B cell (primary cell): ENCODE data around the gene PLD3.
"Not testable (repeated sequence)": the region's sequence is repeated elsewhere in the genome, so short reads cannot be mapped to it uniquely, and the experiment has no call there.

ENCODE experiments used
- CTCF ChIP-seq: fragments of 200-600 bp; IDR thresholded peaks from one replicate; pipeline ENCODE4 v1.8.0; 2022; ENCODE audit warnings: antibody characterized with exemption, mild to moderate bottlenecking
- EZH2 ChIP-seq: IDR thresholded peaks from 2 replicates; pipeline ENCODE4 v1.6.1; 2012; ENCODE audit warnings: borderline replicate concordance, low read depth, mild to moderate bottlenecking, moderate library complexity, low read length; ENCODE audit not compliant: insufficient read depth, poor library complexity, severe bottlenecking

GRCh38 chr19:40333083-40333482 lies 15.4 kb upstream of the PLD3 start:
- not testable (repeated sequence) for TF ChIP-seq EZH2, CTCF
